ENCODE results near the gene PBRM1.

The PBRM1 gene

DNA sequence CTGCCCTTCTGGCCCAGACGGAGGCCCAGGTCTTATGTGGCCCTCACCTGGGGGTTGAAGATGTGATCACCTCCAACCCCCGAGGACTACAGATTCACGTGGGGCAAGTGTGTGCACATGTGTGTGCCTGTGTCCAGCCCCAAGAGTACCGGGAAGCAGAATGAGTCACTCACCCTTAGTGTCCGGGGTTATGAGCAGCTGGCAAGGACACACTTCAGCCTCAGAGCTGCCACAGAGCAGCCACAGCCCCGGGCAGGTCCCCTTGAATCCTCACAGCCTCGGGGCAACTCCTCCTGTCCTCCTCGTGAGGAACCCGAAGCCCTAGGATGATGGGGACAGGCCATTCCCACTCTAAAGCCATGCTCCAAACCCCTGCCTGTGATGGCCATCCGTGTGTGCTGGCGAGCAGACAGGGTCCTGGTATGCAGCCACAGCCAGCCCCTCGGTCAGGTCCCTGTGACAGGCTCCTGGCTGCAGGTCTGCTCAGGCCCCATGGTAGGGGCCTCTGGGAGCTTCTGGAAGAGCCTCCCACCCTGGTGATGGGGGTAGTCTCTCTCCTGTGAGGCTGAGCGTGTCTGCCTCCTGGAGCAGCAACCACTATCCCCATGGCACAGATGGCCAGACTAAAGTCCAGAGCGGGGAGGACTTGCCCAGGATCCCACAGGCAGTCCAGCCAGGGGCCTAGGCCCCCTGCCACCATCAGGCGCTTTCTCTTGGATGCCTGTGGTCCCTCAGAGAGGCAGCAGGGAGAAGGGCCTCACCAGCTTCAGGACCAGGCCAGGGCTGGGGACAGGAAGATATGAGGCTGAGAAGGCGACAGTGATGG, 189.7 kb downstream of the PBRM1 start:
- H3K27ac ChIP-seq: no peak overlapping the region
- TF ChIP-seq ZFX (IDR thresholded peaks at IDR 0.05; ENCODE audit: borderline replicate concordance): no peak

Measured in 22Rv1 (cell line).